Type B pancreatic cell (in vitro differentiated cells): ENCODE data around the gene TMTC2. TPM values are rescaled to one million over a fixed set of nuclear protein-coding genes. Genes with fewer than 3 reads are reported as not detected.

Experiments
- DNase-seq: peaks from one replicate; pipeline ENCODE4 v3.0.0; 2021; ENCODE audit warnings: mixed read lengths; ENCODE audit not compliant: unreplicated experiment; ENCODE audit errors: extremely low spot score
- H3K27ac Mint-ChIP-seq: 2 replicates; pipeline ENCODE4 v1.8.0; 2021; ENCODE audit warnings: mild to moderate bottlenecking, mixed read lengths
- H3K27me3 Mint-ChIP-seq: 2 replicates; pipeline ENCODE4 v1.8.0; 2021; ENCODE audit warnings: mixed read lengths
- H3K36me3 Mint-ChIP-seq: 2 replicates; pipeline ENCODE4 v1.8.0; 2021; ENCODE audit warnings: mixed read lengths
- H3K4me1 Mint-ChIP-seq: one replicate; pipeline ENCODE4 v1.8.0; 2021; ENCODE audit warnings: mixed read lengths; ENCODE audit not compliant: unreplicated experiment
- H3K4me3 Mint-ChIP-seq: 2 replicates; pipeline ENCODE4 v1.8.0; 2021; ENCODE audit warnings: mild to moderate bottlenecking, mixed read lengths
- H3K9me3 Mint-ChIP-seq: 2 replicates; pipeline ENCODE4 v1.8.0; 2021; ENCODE audit warnings: mixed read lengths
- CTCF ChIP-seq: fragments of 200-600 bp; sonication (generic); conservative IDR thresholded peaks from 2 replicates; pipeline ENCODE4 v1.5.0; 2021; ENCODE audit warnings: antibody characterized with exemption, mild to moderate bottlenecking
- long read RNA-seq: library from polyadenylated mRNA; unstranded; transcript quantifications from one replicate; pipeline ENCODE4 v2.0.0, GENCODE V29; 2020
- total RNA-seq: library from RNA; stranded (reverse); gene quantifications from 2 replicates; pipeline ENCODE4 v1.2.1, GENCODE V29; 2021; ENCODE audit warnings: low replicate concordance

Gene TMTC2
- total RNA-seq = 13.5 and 31.0 TPM in 2 replicates
- long read RNA-seq, partial matches to known transcripts = 0 of 2 reads
- long read RNA-seq, other reads (novel, unspliced or antisense) = 2 of 2 reads

- H3K27me3 Mint-ChIP-seq = no peaks in the 10 kb centered on the region
- peaks cover 31% of the 10 kb centered on the region for H3K4me1 Mint-ChIP-seq
- H3K27ac Mint-ChIP-seq = peak within 1 kb of the TSS; percentile 97
- no peaks in the 10 kb centered on the region for H3K9me3 Mint-ChIP-seq
- H3K4me3 Mint-ChIP-seq = peak within 1 kb of the TSS; percentile 97
- DNase-seq = peak; percentile 92
- no peaks in the 10 kb centered on the region for H3K36me3 Mint-ChIP-seq
- TF ChIP-seq CTCF = no peak
Observed at GRCh38 chr12:82686168-82687020, at the start of gene TMTC2. TMTC2 (plus strand) TSS chr12:82686906.

GRCh38 chr12:82638324-82638723 lies 48.4 kb upstream of the TMTC2 start:
- H3K4me3 Mint-ChIP-seq = no peak overlapping the region
- H3K36me3 Mint-ChIP-seq = no peaks in the 10 kb centered on the region
- H3K9me3 Mint-ChIP-seq = peaks cover 4% of the 10 kb centered on the region

GRCh38 chr12:82644896-82645295 lies 41.8 kb upstream of the TMTC2 start:
- H3K36me3 Mint-ChIP-seq = no peaks in the 10 kb centered on the region
- no peak for TF ChIP-seq CTCF
- no peak overlapping the region for H3K27ac Mint-ChIP-seq
- peaks cover 8% of the 10 kb centered on the region for H3K9me3 Mint-ChIP-seq
- no peaks in the 10 kb centered on the region for H3K27me3 Mint-ChIP-seq
- no peak for DNase-seq
- no peak overlapping the region for H3K4me3 Mint-ChIP-seq
- no peaks in the 10 kb centered on the region for H3K4me1 Mint-ChIP-seq

More at GRCh38 chr12:82638324-82638723, 48.4 kb upstream of the TMTC2 start:
- no peaks in the 10 kb centered on the region for H3K27me3 Mint-ChIP-seq
- TF ChIP-seq CTCF = no peak
- no peaks in the 10 kb centered on the region for H3K4me1 Mint-ChIP-seq
- H3K27ac Mint-ChIP-seq = no peak overlapping the region
- no peak for DNase-seq

GRCh38 chr12:82645414-82645813 lies 41.3 kb upstream of the TMTC2 start:
- no peak for TF ChIP-seq CTCF
- Mint-ChIP-seq H3K27me3 (no peaks in the 10 kb centered on the region), H3K9me3 (peaks cover 8% of the 10 kb centered on the region), H3K36me3 (no peaks in the 10 kb centered on the region), H3K4me3 (no peak overlapping the region), H3K4me1 (peaks cover 2% of the 10 kb centered on the region), H3K27ac (no peak overlapping the region)
- no peak for DNase-seq

GRCh38 chr12:82647853-82648252 lies 38.9 kb upstream of the TMTC2 start:
- peaks cover 12% of the 10 kb centered on the region for H3K4me1 Mint-ChIP-seq
- H3K4me3 Mint-ChIP-seq = no peak overlapping the region
- peaks cover 8% of the 10 kb centered on the region for H3K9me3 Mint-ChIP-seq
- H3K27ac Mint-ChIP-seq = no peak overlapping the region
- no peak for DNase-seq
- TF ChIP-seq CTCF = peak; percentile 27
- H3K36me3 Mint-ChIP-seq = no peaks in the 10 kb centered on the region
- H3K27me3 Mint-ChIP-seq = no peaks in the 10 kb centered on the region
